Measurements from ENCODE around the gene CDK9.

DNA sequence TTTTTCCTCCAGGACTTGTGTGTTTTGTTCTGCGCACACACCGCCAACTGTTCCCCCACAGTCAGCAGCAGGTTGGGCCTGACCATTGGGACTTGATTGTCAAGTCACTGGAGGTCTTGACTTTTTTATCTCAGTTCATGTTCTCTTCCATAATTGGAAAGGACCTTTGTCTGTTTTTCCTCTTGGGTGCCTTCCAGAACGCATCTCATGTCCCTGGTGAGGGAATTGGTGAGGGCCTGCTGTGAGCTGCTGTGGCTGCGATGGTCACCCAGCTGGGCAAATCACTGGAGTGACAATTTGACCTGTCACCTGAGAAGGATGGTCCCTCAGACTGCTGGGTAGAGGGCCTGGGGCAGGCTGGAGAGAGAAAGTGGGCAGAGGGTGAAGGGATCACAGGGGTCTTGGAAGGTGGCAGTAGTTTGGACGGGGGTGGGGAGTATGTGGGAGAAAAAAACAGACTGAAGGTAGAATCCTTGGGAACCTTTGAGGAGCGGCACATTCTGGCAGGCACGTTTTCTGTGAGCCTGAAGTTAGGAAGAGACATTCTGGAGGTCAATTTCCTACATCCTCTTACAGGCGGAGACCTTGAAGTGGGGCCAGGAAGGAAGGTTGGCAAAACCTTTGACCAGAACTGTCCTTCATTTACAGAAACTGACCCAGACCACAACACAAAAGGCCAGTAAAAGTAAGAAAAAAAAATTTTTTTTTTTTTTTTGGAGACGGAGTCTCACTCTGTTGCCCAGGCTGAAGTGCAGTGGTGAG, 4.4 kb downstream of the CDK9 start:
- TF ChIP-seq, protein P1, sequence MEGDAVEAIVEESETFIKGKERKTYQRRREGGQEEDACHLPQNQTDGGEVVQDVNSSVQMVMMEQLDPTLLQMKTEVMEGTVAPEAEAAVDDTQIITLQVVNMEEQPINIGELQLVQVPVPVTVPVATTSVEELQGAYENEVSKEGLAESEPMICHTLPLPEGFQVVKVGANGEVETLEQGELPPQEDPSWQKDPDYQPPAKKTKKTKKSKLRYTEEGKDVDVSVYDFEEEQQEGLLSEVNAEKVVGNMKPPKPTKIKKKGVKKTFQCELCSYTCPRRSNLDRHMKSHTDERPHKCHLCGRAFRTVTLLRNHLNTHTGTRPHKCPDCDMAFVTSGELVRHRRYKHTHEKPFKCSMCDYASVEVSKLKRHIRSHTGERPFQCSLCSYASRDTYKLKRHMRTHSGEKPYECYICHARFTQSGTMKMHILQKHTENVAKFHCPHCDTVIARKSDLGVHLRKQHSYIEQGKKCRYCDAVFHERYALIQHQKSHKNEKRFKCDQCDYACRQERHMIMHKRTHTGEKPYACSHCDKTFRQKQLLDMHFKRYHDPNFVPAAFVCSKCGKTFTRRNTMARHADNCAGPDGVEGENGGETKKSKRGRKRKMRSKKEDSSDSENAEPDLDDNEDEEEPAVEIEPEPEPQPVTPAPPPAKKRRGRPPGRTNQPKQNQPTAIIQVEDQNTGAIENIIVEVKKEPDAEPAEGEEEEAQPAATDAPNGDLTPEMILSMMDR (IDR thresholded peaks at IDR 0.05): no peak
- TF ChIP-seq POLR2A (IDR thresholded peaks at IDR 0.05): no peak

Measured in heart left ventricle (tissue), 13 donors.